CD4-positive, alpha-beta T cell treated with Interferon gamma for 1 hour (primary cell): ENCODE measurements around the gene BCL10.
"Not testable (repeated sequence)": the region's sequence is repeated elsewhere in the genome, so short reads cannot be mapped to it uniquely, and the experiment has no call there.

ENCODE experiments used
- DNase-seq: peaks from one replicate; pipeline ENCODE4 v3.0.0-alpha.2; 2020

Gene BCL10

GRCh38 chr1:85262985-85263384 is 13.4 kb downstream of the BCL10 start:
- DNase-seq: no peak

GRCh38 chr1:85259912-85260274 is 16.5 kb downstream of the BCL10 start:
- no peak for DNase-seq

- DNase-seq: peak; percentile 94
Observed at GRCh38 chr1:85259118-85259911, 17.1 kb downstream of the BCL10 start, which contains the start of gene C1orf52. Gene C1orf52, minus strand, starts transcription at chr1:85259662. Its CDS starts 29 bp downstream, at chr1:85259633.

GRCh38 chr1:85258536-85259117 is 17.8 kb downstream of the BCL10 start:
- no peak for DNase-seq

GRCh38 chr1:85249042-85249441 is 27.4 kb downstream of the BCL10 start:
- not testable (repeated sequence) for DNase-seq

- DNase-seq: no peak
Observed at GRCh38 chr1:85245891-85246290, 30.5 kb downstream of the BCL10 start.

- no peak for DNase-seq
Observed at GRCh38 chr1:85245456-85245855, 31.0 kb downstream of the BCL10 start.

GRCh38 chr1:85244271-85245061 is 32.0 kb downstream of the BCL10 start:
- DNase-seq: no peak

GRCh38 chr1:85243372-85243771 is 33.1 kb downstream of the BCL10 start:
- no peak for DNase-seq

GRCh38 chr1:85240643-85241042 is 35.8 kb downstream of the BCL10 start:
- no peak for DNase-seq

GRCh38 chr1:85240174-85240601 is 36.2 kb downstream of the BCL10 start:
- DNase-seq: no peak

- no peak for DNase-seq
Observed at GRCh38 chr1:85237613-85238012, 38.8 kb downstream of the BCL10 start.

GRCh38 chr1:85230305-85230977 is 46.0 kb downstream of the BCL10 start:
- DNase-seq: no peak

GRCh38 chr1:85229574-85230097 is 46.8 kb downstream of the BCL10 start:
- no peak for DNase-seq

GRCh38 chr1:85228972-85229371 is 47.5 kb downstream of the BCL10 start:
- no peak for DNase-seq

GRCh38 chr1:85225624-85226380 is 50.6 kb downstream of the BCL10 start:
- DNase-seq: no peak

GRCh38 chr1:85224734-85225623 is 51.5 kb downstream of the BCL10 start:
- DNase-seq: no peak

GRCh38 chr1:85224295-85224694 is 52.1 kb downstream of the BCL10 start:
- DNase-seq: no peak

GRCh38 chr1:85223334-85223733 is 53.1 kb downstream of the BCL10 start:
- no peak for DNase-seq

- no peak for DNase-seq
Observed at GRCh38 chr1:85220756-85221201, 55.7 kb downstream of the BCL10 start.
